GM18526 (cell line): ENCODE data around the gene GABBR1.

Source experiments
- POLR2A ChIP-seq: IDR thresholded peaks from 3 replicates; pipeline ENCODE4 v1.6.1; 2011; ENCODE audit not compliant: insufficient read length; ENCODE audit errors: extremely low read depth

GABBR1 gene

GRCh38 chr6:29517245-29517644, 115.7 kb downstream of the GABBR1 start:
- TF ChIP-seq POLR2A, result no peak

DNA sequence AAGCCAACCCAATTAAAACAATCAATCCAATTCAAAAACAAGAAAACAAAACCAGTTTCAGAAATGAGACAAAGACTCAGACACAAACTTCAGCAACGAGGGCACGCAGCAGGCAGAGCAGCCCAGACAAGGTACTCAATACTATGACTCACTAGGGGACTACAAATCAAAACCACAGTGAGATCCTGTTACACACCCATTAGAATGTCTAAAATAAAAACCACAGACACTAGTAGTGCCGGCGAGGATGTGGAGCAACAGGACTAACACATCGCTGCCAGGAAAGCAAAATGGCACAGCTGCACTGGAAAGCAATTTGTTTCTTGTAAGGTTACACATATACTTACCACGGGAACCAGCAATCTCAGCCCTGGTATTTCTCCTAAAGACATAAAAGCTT, 116.9 kb downstream of the GABBR1 start:
- TF ChIP-seq POLR2A, result no peak

- TF ChIP-seq POLR2A, result no peak
Measured at GRCh38 chr6:29510746-29511300, 122.2 kb downstream of the GABBR1 start.

DNA sequence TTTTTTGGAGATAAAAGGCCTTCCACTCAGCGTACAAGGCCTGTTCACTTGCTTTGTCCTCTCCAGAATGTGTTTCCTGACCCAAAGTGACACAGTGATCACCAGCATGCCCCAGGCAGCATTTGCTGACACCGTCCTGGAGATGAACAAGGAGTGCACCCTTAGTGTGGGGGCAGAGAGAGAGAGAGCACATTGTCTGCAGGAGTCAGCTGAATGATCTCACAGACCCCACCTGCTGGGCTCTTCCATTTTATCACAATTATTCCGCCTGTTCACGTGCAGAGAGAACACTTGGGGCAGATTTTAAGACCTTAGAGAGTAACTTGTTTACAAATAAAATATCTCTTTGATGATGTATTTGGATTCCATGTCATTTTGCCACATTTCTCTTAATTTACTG, 122.8 kb downstream of the GABBR1 start:
- TF ChIP-seq POLR2A, result no peak
